OCI-LY3 (cell line): ENCODE results near the gene WIPF3.

Experiments used
- CTCF ChIP-seq: fragments of 200-600, 300-600 bp; sonication (generic); IDR thresholded peaks from 2 replicates; pipeline ENCODE4 v1.5.1; 2014; ENCODE audit warnings: antibody characterized with exemption, low read length, low read depth
- EZH2phosphoT487 ChIP-seq: fragments of 200-600 bp; shearing (Covaris generic); IDR thresholded peaks from 2 replicates; pipeline ENCODE4 v1.6.1; 2018; ENCODE audit warnings: antibody characterized with exemption, mixed run types, low read depth

DNA sequence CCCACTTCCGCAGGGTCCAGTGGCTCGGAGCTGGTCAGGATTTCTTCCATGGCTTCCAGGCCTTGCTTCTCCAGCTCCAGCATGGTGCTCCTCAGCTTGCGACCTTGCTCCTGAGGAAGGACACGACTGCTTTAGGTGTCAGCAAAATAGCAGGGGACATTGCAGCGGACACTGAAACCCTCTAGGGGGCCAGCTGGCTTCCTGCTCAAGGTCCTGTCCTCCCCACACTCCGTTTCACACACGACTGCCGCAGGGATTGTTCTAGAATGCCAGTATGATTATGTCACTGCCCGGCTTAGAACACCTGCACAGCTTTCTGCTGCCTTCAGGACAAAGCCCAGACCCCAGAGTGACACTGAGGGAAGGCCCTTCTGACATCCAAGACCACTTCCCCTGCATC is 117.7 kb downstream of the WIPF3 start:
- TF ChIP-seq CTCF (no peak), EZH2phosphoT487 (no peak)
